ENCODE measurements around the gene MYL3.
"Not testable (repeated sequence)": the region's sequence is repeated elsewhere in the genome, so short reads cannot be mapped to it uniquely, and the experiment has no call there.

Gene MYL3

DNA sequence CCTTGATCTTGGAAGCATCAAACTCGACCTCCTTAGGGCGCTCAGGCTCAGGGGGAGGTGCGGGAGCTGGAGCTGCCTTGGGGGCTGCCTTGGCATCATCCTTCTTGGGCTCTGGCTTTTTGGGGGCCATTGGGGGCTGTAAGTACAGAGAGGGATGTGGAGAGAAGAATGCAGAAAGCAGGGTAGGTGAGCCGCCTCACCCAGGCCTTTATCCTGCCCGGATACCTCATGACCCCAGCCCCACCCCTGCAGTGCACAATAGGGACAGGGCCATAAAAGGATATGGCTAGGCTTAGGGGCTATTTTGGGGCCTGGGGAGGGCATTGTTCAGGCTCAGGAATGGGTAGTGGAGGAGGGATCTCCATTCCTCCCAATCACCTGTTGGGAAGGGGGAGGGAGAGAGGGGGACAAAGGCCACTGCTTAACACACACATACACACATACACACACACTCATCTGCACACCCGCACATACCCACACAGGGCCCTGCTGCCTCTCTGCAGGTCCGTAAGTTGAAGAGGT lies at the start of gene MYL3:
Gene MYL3, minus strand, starts transcription at position 184 of the 522 bp plus-strand sequence. Its CDS starts 54 bp downstream, at position 130.
- intact Hi-C loops (cut with DNase I): no loop called here
- peak in 3 of 10 donors; percentile 11 to 47 (median 25) for DNase-seq

DNA sequence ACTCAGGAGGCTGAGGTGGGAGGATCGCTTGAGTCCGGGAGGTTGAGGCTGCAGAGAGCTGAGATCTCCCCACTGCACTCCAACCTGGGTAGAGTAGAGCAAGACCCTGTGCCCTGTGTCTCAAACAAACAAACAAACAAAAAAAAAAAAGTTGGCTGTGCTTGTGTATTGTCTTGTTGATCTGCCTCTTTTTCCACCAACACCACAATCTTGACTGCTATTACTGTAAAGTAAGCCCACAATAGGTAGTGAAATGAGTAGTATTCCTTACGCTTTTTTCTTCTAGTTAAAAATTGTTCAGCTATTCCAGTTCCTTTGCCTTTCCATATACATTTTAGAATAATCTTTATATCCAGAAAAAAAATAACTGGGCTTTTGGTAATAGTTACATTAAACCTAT lies 49.7 kb upstream of the MYL3 start:
- intact Hi-C loops (cut with DNase I): no loop called here

GRCh38 chr3:46910914-46911313 lies 47.7 kb upstream of the MYL3 start:
- DNase-seq: peak in 3 of 10 donors; percentile 1 to 21 (median 18)

More for the DNA sequence above, 49.7 kb upstream of the MYL3 start:
- DNase-seq: peak in 3 of 10 donors; percentile 2 to 31 (median 27)

DNA sequence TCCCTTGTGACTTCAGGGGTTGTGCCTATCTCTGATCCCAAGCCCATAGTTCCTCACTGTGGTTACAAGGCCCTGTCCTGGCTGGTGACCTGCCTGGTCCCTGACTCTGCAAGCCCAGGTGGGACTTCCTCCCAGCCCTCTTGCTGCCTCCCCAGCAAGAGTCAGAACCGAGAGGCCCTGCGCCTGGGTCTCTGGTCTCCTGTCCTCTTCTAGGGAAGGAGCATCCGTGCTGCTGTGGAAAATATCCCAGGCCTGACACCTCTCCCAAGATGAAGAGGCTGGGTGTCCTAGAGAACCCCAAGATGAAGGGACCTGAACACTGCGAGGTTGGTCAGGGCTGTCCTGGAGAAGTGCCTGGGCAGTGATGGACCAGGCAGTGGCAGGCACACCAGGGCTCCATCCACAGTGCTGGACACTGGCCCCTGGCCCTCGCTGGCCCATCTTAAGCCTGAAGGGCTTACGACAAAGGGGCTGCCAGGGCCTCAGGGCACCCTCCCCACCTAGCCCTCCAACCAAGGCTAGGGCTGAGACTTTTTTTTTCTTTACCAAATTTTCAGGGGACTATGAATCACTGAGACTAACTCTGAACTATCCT lies 47.0 kb upstream of the MYL3 start:
- intact Hi-C loops (cut with DNase I): no loop called here
- peak in 3 of 10 donors; percentile 6 to 80 (median 53) for DNase-seq

More at GRCh38 chr3:46910914-46911313, 47.7 kb upstream of the MYL3 start:
- intact Hi-C loops (cut with DNase I): not testable (repeated sequence)

- intact Hi-C loops (cut with DNase I): loop anchor here (1.0 kb wide), 2 partner anchors 43 to 204 kb away; no protein-coding TSS in a partner anchor
- peak; percentile 78 to 98 (median 89) for DNase-seq
Measured at GRCh38 chr3:46909535-46910161, 46.4 kb upstream of the MYL3 start.

GRCh38 chr3:46908986-46909534 lies 45.8 kb upstream of the MYL3 start:
- no peak for DNase-seq
- intact Hi-C loops (cut with DNase I): loop anchor here (1.0 kb wide), 2 partner anchors 43 to 204 kb away; no protein-coding TSS in a partner anchor

DNA sequence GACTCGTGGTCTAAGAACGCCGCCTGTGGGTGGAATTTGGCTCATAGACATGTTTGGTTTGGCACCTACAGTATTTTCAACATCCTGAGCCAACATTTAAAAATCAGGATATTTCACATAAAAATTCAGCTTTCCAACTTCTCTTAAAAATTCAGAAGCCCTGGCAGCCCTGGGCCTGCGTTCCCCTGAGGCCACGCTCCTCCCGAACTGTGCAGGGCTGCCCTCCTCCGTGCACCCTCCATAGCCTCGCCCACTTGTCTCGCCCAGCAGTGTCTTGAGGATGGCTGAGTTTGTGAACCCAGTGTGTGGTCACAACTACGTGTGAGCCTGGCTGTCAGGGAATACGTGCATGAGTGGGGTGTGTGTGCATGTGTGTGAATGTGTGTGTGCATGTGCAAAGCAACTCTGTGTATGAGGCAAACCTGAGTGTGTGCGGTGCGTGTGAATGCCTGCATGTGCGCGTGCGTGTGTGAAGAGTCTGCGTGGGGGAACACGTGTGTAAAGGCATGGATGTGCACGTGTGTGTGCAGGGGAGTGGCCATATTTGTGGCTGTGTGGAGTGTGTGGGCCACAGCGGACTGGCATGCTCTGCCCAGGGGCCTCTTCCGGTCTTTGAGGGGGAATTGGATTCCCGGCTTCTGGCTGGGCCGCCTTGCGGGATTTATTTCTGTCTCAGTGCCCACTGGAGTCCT lies 45.2 kb upstream of the MYL3 start:
- intact Hi-C loops (cut with DNase I): no loop called here
- DNase-seq: peak in 3 of 10 donors; percentile 26 to 83 (median 77)

DNA sequence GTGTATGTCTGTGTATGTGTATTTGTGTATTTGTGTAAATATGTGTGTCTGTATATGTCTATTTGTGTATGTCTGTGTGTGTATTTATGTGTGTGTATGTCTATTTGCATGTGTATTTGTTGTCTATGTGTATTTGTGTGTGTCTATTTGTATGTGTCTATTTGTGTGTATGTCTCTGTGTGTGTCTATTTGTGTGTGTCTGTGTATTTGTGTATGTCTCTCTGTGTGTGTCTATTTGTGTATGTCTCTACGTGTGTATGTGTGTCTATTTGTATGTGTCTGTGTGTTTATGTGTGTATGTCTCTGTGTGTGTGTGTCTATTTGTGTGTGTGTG lies 44.7 kb upstream of the MYL3 start:
- DNase-seq: no peak
- intact Hi-C loops (cut with DNase I): no loop called here

DNA sequence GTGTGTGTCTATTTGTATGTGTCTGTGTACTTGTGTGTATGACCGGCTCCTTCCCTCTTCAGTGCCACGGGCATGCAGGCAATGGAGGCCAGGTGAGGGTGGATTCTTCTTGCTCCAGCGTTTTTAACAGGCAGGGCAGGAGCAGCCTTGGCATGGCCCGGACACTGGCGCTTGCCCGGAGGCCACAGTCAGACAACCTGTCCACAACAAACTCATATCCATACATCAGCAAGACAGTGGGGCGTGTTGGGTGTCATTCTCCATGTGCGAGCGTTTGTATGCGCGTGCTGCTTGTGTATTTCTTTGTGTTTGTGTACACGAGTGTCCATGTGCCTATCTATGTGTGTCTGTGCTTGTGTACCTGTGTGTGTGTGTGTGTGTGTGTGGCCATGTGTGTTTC lies 44.0 kb upstream of the MYL3 start:
- DNase-seq: peak in 3 of 10 donors; percentile 1 to 82 (median 58)
- intact Hi-C loops (cut with DNase I): no loop called here

- intact Hi-C loops (cut with DNase I): no loop called here
- DNase-seq: peak in 4 of 10 donors; percentile 1 to 74 (median 32)
Measured at GRCh38 chr3:46906471-46907058, 43.3 kb upstream of the MYL3 start.

GRCh38 chr3:46905661-46906451 lies 42.6 kb upstream of the MYL3 start:
- peak in 4 of 10 donors; percentile 6 to 77 (median 45) for DNase-seq
- intact Hi-C loops (cut with DNase I): no loop called here

- DNase-seq: peak in 2 of 10 donors; percentile 1 to 54
- intact Hi-C loops (cut with DNase I): no loop called here
Measured at GRCh38 chr3:46905213-46905560, 41.9 kb upstream of the MYL3 start.

DNA sequence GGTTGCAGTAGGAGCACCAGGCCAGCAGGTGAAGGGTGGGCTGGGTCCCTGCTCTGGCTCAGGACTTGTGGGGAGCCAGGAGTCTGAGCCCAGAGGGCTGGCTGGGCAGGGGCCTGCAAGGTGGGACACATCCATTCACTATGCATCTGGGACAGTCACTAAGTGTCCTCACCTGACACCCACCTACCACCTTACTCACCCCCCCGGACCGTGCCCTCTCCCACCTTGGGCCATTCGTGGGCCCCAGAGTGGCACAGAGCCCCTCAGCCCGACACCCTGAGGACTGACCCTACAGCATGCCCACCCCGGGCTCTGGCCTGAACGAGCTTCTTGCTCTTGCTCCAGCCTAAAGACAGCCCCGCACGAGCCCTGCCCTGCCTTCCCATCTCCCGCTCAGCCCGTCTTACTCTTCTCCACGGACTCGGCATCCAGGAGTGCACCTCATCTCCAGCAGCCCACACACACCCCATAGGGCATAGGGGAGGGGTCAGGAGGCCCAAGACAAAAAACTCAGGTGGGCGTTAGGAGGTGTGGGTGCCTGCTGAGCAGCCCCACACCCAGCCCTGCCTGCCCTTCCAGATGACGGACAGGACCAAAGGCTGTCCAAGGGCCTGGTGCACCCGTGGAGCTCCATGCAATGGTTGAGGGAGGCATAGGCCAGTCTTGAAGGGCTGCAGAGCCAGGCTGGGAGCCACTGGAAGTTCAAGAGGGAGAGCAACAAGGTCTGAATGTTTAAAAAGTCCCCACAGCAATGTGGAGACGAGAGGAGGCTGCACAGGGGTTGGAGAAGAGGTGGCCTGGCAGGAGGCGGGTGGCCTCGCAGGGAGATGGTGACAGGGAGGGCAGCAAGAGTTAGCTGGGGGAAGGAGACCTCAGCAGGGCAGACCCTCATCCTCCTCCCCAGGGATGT lies 41.3 kb upstream of the MYL3 start:
- intact Hi-C loops (cut with DNase I): no loop called here
- peak in 6 of 10 donors; percentile 5 to 80 (median 32) for DNase-seq

GRCh38 chr3:46903341-46904302 lies 40.4 kb upstream of the MYL3 start:
- intact Hi-C loops (cut with DNase I): no loop called here
- DNase-seq: peak in 4 of 10 donors; percentile 24 to 82 (median 75)

GRCh38 chr3:46902188-46902631 lies 39.0 kb upstream of the MYL3 start:
- intact Hi-C loops (cut with DNase I): no loop called here
- DNase-seq: peak in 3 of 10 donors; percentile 50 to 77 (median 62)

DNA sequence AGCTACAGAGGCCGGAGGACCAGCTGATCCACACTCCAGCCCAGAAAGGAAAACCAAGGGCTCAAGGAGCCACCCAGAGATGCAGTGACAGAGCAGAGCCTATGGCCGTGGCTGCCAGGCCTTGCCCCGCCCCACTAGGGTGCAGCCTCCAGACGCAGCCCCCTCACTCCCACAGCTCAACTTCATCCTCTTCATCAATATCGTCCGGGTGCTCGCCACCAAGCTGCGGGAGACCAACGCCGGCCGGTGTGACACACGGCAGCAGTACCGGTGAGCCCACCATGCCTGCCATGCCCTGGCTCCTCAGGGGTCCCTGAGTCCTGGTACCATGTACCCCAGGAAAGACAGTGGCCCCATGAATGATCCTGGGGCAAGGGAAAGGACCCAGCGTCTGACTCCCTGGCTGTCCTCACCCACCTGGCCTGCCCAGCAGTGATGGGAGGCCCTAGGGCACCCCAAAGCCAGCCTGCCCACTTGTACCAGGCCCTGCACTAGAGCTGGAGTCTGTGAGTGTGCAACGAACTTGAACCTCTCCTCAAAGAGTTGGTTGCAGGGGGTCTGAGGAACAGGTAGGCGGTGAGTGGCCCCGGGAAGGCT lies 38.4 kb upstream of the MYL3 start:
- intact Hi-C loops (cut with DNase I): no loop called here

DNA sequence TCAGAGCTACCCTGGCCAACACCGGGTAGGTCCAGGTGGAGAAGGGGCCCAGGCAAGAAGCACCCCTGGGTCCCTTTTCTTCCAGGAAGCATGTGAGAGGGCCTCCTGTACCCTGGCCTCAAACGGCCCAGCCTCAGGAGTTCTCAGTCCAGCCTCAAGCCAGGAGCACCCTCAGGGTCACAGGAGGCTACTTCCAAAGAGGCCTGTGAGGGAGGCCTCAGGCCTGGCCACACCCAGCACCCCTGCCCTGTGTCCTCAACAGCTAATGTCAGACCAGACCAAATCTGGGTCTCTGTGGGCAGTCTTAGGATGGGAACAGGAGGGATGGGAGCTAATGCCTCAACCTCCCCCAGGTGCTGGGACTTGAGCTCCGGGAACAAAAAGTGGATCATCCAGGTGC lies 37.8 kb upstream of the MYL3 start:
- peak in 3 of 10 donors; percentile 9 to 46 (median 30) for DNase-seq
- intact Hi-C loops (cut with DNase I): no loop called here

More for the DNA sequence above, 38.4 kb upstream of the MYL3 start:
- peak in 3 of 10 donors; percentile 16 to 71 (median 65) for DNase-seq

Measured in posterior cingulate gyrus (tissue), 11 donors.